ENCODE data around the gene TAS2R41. TPM values are rescaled to one million over a fixed set of nuclear protein-coding genes. Genes with fewer than 3 reads are reported as not detected.
A peak's percentile ranks its signal among the peaks of the same experiment; 100 is the strongest.

The TAS2R41 gene
- total RNA-seq, 4 donors from 2014 or later = 0.70 TPM; not detected in 3

GRCh38 chr7:143493751-143494150 is 16.1 kb downstream of the TAS2R41 start:
- H3K27me3 ChIP-seq = no peaks in the 10 kb centered on the region
- H3K36me3 ChIP-seq = no peaks in the 10 kb centered on the region
- intact Hi-C loops (cut with DNase I) = no loop called here
- no peak for DNase-seq
- TF ChIP-seq CTCF (IDR thresholded peaks at IDR 0.05) (no peak), POLR2A (IDR thresholded peaks at IDR 0.05) (no peak)
- no peaks in the 10 kb centered on the region for H3K9me3 ChIP-seq
- WGBS, 2 donors = 85 to 89% methylated on average over 1 of the region's 1 CpG
- no peak overlapping the region for H3K4me3 ChIP-seq
- peaks cover 0 to 4% (median 0%) of the 10 kb centered on the region in 3 donors for H3K4me1 ChIP-seq
- no peak overlapping the region for H3K27ac ChIP-seq

GRCh38 chr7:143494622-143495021 is 16.9 kb downstream of the TAS2R41 start:
- no peak overlapping the region for H3K4me3 ChIP-seq
- no peaks in the 10 kb centered on the region for H3K9me3 ChIP-seq
- 55 to 80% methylated on average over 1 of the region's 1 CpG for WGBS, 2 donors
- no peak overlapping the region for H3K27ac ChIP-seq
- intact Hi-C loops (cut with DNase I) = no loop called here
- H3K27me3 ChIP-seq = no peaks in the 10 kb centered on the region
- no peaks in the 10 kb centered on the region for H3K36me3 ChIP-seq
- no peak for DNase-seq
- TF ChIP-seq POLR2A (IDR thresholded peaks at IDR 0.05) (no peak), CTCF (IDR thresholded peaks at IDR 0.05) (peak in 2 of 6 experiments; percentile 11 to 21)
- H3K4me1 ChIP-seq = peaks cover 4 to 13% (median 4%) of the 10 kb centered on the region in 3 donors

DNA sequence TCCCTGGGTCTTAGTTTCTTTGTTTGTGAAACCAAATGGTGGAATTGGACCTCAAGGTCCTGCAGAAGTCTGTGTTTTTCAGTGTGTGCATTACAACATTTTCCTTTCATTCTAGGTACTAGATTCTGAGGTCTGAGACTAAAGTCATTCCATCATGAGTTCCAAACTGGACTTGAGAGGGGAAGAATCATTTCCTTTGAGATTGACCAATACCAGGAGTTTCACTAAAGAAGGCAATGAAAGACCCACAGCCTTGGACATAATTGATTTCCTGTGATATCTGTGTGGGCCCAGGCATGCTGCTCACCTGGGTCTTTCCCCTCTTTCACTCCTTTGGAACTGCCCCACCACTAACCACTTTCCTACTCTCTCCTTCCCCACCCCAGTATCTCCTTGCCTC is 18.2 kb downstream of the TAS2R41 start:
- DNase-seq = no peak
- Histone ChIP-seq H3K4me3 (no peak overlapping the region), H3K36me3 (no peaks in the 10 kb centered on the region), H3K9me3 (no peaks in the 10 kb centered on the region), H3K4me1 (peaks cover 4 to 20% (median 7%) of the 10 kb centered on the region in 3 donors), H3K27ac (no peak overlapping the region), H3K27me3 (no peaks in the 10 kb centered on the region)
- TF ChIP-seq CTCF (IDR thresholded peaks at IDR 0.05) (no peak), POLR2A (IDR thresholded peaks at IDR 0.05) (no peak)
- intact Hi-C loops (cut with DNase I) = no loop called here

DNA sequence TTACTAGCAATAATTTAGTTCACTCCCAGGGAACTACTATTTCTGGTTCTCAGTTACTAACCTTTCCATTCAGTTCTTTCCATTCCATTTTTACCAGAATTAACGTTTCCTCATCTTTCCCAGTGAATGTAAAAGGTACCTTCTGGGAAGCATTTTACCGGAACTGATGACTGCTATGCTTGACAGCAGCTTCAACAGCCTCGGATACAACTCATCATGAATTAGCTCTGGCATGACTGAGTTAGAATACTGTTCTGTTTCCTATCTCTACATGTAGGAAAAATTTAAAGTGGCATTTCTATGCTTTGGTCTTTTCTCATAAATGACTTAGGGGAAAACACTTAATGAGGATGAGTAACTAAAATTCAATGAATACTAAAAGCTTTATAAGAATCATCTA is 18.6 kb downstream of the TAS2R41 start:
- 45 to 49% methylated on average over 3 of the region's 3 CpGs for WGBS, 2 donors
- TF ChIP-seq POLR2A (IDR thresholded peaks at IDR 0.05) (no peak), CTCF (IDR thresholded peaks at IDR 0.05) (no peak)
- no peaks in the 10 kb centered on the region for H3K36me3 ChIP-seq
- no peak overlapping the region for H3K4me3 ChIP-seq
- peaks cover 4 to 20% (median 7%) of the 10 kb centered on the region in 3 donors for H3K4me1 ChIP-seq
- intact Hi-C loops (cut with DNase I) = no loop called here
- H3K27me3 ChIP-seq = no peaks in the 10 kb centered on the region
- no peak for DNase-seq
- H3K9me3 ChIP-seq = no peaks in the 10 kb centered on the region
- H3K27ac ChIP-seq = no peak overlapping the region

DNA sequence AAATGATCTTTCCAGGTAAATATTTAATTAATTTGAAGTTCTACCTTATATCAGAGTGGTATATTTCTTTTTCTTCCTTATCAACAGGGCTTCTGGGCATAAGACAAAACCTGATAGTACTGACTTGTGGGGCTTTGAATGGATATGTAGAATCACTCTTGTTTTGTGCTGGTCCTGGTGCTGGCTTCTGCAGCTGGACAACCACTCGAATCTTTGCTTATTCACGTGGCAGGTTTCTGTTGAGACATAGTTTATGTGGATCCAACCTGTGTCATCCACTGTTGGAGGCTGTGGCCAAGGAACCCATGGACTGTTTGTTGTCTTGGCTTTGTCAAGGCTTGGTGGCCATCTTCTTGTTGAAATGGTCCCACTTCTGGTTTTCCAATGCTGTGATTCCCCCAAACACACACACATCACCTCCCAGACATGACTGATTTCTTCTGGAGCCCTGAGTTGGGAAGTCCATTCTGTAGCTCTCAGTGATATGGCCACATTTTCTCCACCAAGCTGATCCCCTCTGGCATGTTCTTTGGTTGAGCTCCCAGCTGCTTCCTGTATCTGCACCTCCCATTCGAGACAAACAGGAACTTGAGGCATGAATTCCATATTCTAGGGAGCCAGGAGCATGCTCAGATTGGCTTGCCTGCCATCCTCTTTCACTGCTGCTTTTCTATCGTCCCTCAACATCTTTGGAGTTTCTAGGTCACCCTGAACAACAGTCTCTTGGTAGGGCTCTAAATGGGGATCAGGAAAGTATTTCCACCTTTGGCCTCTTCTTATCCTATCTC is 19.5 kb downstream of the TAS2R41 start:
- no peak for DNase-seq
- no peaks in the 10 kb centered on the region for H3K36me3 ChIP-seq
- no peaks in the 10 kb centered on the region for H3K9me3 ChIP-seq
- H3K4me3 ChIP-seq = no peak overlapping the region
- intact Hi-C loops (cut with DNase I) = no loop called here
- TF ChIP-seq CTCF (IDR thresholded peaks at IDR 0.05) = no peak
- no peak for TF ChIP-seq POLR2A (IDR thresholded peaks at IDR 0.05)
- H3K4me1 ChIP-seq = peaks cover 4 to 20% (median 7%) of the 10 kb centered on the region in 3 donors
- no peak overlapping the region for H3K27ac ChIP-seq
- WGBS, 2 donors = 65 to 81% methylated on average over 4 of the region's 4 CpGs
- no peaks in the 10 kb centered on the region for H3K27me3 ChIP-seq
